Hematopoietic multipotent progenitor cell treated with erythropoietin and hydrocortisone succinate and interleukin-3 and kit ligand, for 15 days (in vitro differentiated cells): ENCODE data around the gene SLC12A7.
"Not testable (repeated sequence)": the region's sequence is repeated elsewhere in the genome, so short reads cannot be mapped to it uniquely, and the experiment has no call there.

Experiments
- DNase-seq: peaks from one replicate; pipeline ENCODE4 v3.0.0-alpha.2; 2015; ENCODE audit warnings: low spot score

The SLC12A7 gene

DNA sequence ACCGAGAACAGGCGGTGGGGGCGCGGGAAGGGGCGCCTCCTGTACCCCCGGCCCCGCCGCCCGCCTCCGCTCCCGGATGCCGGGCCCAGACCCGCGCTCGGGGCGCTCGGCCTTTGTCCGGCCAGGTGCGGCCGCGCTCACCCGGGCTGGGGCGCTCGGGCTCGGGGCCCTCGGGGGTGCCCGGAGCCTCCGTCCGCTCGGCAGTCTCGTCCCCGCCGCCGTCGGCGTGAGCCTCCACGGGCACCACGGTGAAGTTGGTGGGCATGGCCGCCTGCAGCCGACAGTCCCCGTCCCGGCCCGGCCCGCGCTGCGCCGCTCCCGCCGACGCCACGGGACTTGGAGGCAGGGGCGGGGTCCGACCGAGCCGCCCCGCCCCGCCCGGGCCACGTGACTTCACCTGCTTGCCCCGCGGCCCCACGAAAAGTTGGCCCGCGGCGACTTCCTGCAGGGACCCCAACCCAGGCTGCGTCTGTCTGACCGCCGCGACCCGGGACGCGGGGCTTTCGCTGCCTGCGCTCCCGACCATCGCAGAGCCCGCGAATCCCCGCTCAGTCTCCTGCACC lies at the start of gene SLC12A7:
SLC12A7 (minus strand) TSS at position 337 of the 563 bp plus-strand sequence; CDS start at position 265, 72 bp downstream.
- peak; percentile 55 for DNase-seq

DNA sequence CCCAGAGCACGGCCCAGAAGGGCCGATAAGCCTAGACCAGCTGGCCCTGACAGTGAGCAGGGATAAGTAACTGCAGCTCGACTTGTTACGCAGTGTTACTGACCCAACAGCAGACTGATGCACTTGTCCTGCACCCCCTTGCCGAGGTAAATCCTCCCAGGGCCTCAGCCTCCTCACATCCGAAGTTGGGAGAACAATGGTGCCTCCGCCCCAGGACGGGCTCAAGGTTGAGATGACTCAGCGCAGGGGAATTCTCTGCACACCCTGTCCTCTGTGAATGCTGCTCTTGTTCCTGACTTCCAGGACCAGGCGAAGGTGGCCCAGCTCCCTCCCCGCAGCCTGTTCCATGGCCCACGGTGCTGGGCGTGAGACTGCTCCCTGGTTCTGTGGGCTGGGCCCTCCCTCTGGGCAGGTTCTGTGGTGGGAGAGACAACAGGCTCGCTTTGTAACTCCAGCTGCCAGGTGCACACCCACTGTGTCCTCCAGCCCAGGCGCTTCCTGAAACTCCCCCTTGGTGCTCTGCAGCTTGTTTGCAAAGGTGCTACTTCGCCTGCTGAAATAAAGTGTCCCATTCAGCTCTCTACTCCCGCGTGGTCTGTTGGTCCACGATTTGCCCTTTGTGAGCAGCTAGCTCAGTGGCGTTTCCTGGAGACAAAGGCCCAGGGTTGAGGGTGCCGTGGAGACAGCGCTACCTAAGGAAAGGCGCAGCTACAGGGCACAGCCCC lies 49.4 kb upstream of the SLC12A7 start:
- DNase-seq: no peak

- no peak for DNase-seq
These were observed 48.0 kb upstream of the SLC12A7 start for GRCh38 chr5:1159774-1160406.

DNA sequence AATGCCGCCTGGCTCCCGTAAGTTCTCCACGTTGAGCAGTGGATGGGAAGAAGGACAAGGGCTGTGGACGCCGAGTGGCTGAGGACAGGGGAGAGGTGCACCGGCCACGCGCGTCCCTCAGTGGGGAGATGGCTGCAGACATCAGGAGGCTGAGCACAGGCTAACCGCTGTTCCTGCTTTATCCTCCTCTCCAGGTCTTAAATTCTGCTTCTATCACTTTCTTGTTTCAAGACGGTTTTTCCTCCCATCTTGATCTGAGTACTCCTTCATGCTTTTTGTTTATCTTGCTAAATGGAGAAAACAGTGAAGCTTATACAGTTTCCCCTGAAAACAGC lies 47.4 kb upstream of the SLC12A7 start:
- no peak for DNase-seq

DNA sequence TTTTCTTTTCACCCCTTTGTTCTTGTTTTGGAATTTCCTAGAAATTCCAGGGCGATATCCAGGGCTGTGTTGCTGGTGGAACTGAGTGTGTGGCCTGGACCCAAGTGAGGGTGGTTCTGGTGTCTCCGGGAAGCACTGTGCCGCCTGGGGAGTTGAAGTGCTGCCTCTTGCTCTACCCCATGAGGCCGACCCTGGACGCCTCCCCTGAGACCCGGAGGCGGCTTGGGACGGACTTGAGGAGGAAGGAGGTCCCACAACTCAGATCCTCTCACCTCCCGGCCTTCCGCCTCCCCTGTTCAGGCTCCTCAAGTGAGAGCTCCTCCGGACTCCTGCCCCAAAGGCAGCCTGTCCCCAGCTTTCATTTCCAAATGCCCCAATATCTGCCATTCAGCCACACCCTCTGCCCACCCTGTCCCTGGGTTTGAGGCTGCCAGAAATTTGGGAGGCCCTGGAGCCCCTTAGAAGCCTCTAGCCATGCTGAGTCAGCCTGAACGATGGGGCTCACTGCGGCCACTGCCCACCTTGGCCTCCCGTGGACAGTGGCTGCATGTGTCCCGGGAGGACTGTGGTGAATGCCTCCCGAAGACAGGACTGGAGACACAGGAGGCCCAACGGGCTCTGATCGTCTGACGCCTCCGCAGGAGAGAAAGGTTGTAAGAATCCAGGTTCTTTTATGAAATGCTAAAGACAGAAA lies 46.9 kb upstream of the SLC12A7 start:
- DNase-seq: no peak

- DNase-seq: not testable (repeated sequence)
These were observed 45.7 kb upstream of the SLC12A7 start for GRCh38 chr5:1157461-1157986.

GRCh38 chr5:1156754-1157460 lies 45.0 kb upstream of the SLC12A7 start:
- peak; percentile 18 for DNase-seq

DNA sequence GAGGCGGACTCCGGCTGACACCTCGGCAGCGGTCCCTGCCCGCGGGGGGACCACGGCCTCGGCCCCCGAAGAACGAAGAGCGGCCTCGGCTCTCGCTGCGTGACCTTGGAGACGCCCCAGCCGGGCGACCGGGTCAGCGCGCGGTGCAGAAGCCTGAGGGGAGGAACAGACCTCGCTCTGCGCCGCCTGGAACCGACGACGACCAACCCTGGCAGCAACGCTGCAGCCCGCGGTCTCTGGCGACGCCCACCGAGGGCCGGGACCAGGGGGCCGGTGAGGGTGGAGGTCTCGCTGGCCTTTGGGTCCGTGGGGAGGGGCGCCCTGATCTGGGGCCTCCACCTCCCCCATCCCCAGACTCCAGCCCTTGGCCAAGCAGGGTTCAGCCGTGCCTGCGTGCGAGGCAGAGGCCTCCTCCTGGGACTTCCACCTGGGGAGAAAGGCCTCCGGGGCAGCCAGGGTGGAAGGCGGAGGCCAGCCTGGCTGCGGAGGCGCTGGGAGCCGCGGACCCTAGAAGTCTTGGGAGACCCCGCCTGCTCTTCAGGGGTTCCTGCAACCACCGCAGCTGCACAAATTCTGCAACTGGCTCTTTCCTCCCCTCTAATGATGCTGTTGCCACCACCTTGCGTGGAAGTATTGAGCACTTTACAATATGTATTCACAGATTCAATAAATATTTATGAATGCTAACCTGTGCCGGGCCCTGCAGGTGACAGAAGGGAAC lies 44.3 kb upstream of the SLC12A7 start:
- no peak for DNase-seq

- no peak for DNase-seq
These were observed 43.5 kb upstream of the SLC12A7 start for GRCh38 chr5:1155191-1156032.

DNA sequence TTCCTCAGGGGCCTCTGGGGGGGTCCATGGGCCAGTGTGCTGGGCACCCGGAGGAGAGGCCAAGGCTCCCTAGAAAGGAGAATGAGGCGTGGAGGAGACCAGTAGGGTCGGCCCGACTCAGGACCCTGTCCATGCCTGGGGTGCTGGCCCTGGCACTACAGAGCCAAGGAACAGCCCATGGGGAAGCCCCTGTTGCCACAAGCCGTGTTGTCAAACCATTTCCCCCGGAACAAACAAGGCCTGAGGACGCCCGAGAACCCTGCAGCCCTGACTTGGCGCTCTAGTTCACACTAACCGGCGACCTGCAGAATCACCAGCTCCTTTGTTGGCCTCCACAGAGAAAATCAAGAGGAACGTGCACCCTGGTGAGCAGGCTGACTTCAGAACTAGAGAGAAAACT lies 41.6 kb upstream of the SLC12A7 start:
- no peak for DNase-seq

DNA sequence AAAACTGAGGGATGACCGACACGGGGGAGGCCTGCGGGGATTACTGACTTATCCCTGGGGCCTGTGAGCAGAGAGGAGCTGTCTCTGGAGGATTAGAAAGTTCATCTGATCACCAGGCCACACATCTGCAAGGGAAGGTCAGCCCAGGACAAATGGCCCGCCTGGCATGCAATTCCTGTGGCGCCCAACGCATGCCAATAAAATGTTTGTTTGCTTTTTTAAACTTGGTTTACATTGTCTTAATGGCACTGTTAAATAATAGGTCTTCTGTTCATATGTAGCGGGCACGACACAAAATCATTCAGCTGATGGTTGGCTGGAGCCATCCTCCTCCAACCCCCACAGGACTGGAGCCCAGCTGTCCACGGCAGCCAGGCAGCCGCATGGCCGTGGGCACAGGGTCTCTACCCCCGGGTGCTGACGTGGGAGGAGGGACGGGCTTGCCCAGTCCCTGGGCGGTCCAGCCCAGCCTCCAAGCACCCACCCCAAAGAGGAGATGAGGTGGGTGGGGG lies 41.0 kb upstream of the SLC12A7 start:
- no peak for DNase-seq

- DNase-seq: no peak
These were observed 40.3 kb upstream of the SLC12A7 start for GRCh38 chr5:1152156-1152555.

DNA sequence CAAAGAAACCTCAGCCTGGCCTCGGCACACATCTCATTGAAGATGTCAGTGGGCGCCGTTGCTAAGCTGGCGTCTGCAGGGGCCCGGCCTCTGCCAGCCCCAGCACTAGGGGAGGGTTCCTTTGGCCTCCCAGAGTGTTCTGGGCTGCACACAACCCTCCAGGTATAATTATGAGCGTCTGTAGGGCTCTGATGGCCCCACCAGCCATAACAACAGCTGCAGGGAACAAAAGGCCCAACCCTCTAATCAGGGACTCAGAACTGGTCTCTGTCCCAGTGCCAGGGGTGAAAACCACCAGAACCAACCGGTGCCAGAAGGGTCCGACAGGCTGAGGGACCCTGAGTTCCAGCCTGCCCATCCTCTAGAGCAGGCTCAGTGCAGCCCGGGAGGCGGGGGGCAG lies 39.5 kb upstream of the SLC12A7 start:
- DNase-seq: no peak

- no peak for DNase-seq
These were observed 39.0 kb upstream of the SLC12A7 start for GRCh38 chr5:1150866-1151265.

DNA sequence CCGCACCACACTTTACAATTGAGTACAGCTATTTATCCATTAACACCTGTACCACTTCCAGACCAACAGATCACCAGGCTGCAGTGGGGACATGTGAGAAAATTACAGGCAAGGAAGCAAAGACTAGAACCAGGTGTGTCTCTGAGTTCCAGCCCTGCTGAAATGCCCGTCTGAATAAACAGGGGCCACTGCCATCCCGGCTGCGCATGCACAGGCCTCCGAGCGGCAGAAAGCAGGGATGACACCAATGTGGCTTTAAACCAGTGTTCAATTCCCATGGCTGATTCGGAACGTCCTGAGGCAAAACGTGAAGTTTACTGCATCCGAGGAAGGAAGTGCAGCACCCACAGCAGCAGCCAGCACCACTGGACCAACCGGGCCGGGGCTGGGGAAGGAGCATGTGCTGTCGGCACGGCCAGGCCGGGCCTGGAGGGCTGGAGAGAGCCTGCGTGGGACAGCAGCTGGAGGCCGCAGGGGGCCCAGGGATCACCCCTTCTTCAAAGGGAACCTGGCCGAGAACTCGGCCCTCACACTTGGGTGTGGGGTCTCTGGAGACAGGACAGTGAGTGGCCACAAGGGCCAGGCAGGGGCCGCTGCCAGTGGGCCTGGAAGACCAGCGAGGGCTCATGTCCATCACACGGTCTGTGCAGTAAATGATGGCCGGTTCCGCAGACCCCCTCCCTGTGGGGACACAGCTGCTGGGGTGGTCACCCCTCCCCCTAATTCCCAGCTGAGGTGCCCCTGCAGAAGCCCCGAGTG lies 33.0 kb upstream of the SLC12A7 start:
- DNase-seq: no peak

DNA sequence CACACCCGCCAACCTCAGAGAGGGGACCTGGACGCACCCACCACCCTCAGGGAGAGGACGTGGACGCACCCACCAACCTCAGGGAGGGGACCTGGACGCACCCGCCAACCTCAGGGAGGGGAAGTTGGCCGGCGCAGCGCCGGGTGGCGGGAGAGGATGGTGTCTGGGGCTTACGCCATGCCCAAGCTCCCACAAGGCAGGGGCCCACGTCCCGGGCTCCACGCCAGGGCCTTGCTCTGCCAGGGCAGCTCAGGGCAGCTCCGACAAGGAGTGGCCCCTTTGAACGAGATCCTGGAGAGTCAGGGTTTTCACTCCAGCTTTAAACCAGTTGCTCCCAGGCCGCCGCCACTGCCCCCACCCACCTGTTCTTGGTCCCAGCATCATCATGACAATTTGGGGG lies 32.2 kb upstream of the SLC12A7 start:
- DNase-seq: no peak

GRCh38 chr5:1143670-1143951 lies 31.7 kb upstream of the SLC12A7 start:
- no peak for DNase-seq

GRCh38 chr5:1142886-1143669 lies 31.2 kb upstream of the SLC12A7 start:
- DNase-seq: no peak

DNA sequence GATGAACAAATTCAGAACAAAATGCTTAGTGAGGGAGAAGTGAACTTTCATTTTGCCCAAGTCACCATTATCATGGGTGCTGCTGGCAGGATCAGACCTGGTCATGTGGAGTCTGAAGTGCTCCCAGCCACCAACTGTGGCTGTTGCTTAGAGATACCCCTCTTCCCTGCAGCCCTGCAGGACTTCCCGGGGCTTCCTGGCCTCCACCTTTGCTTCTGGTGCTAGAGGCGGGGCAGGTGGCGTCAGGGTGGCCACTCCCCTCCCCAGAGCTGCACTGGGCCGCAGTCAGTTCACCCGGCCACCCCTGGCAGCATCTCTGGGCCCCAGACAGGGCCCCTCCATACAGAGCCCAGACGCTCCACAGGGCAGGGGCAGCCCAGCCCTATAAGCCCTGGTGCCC lies 30.0 kb upstream of the SLC12A7 start:
- no peak for DNase-seq
